Measurements from ENCODE around the gene LRRK1.

LRRK1 gene

DNA sequence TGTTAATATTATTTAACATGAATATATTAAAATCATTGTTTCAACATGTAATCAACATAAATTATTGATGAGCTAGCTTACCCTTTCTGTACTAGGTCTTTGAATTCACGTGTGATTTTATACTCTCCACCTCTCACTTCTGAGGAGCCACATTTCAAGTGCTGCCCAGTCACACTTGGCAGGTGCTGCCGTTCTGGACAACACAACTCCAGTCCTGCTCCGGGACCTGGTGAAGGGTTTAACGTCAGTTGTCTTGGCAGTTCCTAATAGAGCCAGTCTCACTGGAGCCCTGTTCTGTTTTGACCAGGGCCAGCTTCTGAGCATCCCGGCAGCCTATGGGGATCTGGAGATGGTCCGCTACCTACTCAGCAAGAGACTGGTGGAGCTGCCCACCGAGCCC lies 64.1 kb downstream of the LRRK1 start:
- no peak for DNase-seq

DNA sequence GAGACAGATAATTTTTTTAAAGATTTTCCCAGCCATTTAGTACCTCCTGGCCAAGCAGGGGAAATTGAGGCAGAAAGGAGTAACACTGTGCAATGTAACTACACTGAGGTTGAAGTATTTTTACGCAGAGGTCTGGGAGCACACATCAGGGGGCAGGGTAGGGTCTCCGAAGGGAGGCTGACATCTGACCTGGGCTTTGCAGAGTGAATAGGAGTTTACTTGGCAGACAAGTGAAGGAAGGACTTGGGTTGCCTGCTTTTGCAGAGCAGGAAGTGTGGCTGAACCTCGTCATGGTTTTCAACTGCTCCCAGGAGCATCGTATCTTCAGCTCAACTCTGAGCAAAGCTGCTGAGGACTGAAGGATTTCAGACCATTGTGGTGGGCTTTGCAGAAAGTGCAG lies 66.2 kb downstream of the LRRK1 start:
- DNase-seq, result no peak

- no peak for DNase-seq
Observed at GRCh38 chr15:100986158-100986896, 67.2 kb downstream of the LRRK1 start.

GRCh38 chr15:100987143-100987542 lies 68.0 kb downstream of the LRRK1 start:
- DNase-seq, result no peak

DNA sequence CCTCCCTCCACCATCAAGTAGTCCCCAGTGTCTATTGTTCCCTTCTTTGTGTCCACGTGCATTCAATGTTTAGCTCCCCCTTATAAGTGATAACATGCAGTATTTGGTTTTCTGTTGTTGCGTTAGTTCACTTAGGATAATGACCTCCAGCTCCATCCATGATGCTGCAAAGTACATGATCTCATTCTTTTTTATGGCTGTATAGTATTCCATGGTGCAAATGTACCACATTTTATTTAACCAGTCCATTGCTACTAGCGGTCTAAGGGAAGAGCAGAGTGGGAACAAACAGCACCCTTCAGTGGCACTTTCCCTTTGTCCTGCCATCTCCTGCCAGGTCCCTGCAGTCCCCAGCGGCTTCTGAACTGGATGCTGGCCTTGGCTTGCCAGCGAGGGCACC lies 69.1 kb downstream of the LRRK1 start:
- DNase-seq, result no peak

GRCh38 chr15:100988857-100989256 lies 69.7 kb downstream of the LRRK1 start:
- DNase-seq, result no peak

DNA sequence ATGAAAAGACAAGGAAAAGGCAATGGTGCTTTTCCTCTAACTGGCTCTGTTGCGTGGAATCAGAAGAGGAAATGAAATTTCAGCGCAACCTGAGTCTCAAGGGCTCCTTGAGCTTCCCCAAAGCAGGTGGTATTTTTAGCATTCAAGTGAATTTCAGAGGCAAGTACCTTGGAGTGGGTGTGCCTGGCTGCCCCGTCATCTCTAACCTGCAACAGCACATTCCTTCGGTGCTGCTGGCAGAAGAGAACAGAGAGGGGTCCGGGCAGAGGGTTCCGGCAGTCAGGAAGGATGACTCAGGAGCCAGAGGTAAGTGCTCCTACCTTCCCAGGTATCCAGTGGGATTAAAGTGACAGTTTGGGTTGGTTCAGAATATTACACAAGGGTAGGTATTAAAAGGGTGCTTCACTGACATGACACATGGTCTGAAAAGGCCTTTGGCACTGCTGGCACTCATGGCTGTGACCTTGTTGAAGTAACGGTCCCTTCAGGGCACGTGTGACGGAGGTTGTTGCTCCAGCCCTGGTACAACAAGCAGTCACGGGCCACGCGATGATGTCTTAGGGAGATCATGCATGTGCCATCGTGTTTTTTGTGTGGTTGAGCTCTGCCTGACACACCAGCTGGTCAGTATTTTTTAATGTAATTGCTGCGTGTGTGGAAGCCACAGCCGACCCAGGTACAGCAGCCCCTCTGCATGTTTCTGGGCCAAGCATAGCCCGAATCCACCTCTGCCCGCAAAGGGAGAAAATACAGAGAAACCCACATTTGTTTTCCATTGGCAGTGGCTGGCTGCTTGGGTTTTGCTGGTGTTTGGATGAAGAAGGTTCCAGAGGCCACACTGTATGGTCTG lies 75.7 kb downstream of the LRRK1 start:
- DNase-seq, result no peak

GRCh38 chr15:100995471-100996430 lies 76.6 kb downstream of the LRRK1 start:
- DNase-seq, result no peak

DNA sequence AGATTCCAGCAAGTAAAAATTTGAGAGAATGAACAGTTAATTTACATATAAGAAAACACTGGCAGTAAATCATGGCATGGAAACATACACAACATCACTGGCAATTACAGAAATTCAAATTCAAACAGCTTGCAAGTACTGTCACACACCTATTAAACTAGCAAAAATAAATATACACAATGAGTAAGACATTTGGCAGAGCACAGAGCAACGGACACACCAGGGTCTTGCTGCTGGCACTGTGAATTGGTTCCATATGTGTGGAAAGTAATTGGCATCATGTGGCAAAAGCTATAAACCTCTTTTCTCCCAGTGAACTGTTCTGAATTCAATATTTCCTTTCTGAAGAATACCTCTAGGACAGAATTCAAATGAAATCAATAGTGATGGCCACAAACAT lies 78.3 kb downstream of the LRRK1 start:
- no peak for DNase-seq

GRCh38 chr15:100998630-100999029 lies 79.5 kb downstream of the LRRK1 start:
- DNase-seq, result no peak

DNA sequence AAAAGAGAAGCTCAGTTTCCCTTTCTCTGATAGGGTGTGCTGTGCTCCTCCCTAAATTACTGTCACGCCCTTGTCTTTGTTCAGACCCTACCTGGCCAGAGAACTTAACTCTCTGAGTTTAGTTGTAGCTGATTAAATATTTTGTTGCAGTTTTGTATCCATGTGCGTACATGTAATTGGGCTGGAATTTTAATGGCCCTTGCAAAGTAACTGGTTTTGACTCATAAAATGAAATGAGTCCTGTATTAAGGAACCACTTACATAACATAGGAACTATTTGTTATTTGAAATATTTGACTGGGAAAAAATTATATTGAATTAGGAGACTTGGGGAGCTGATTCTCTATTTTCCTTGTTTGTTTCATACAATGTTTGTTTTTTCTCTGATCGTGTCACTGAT lies 80.2 kb downstream of the LRRK1 start:
- DNase-seq, result no peak

DNA sequence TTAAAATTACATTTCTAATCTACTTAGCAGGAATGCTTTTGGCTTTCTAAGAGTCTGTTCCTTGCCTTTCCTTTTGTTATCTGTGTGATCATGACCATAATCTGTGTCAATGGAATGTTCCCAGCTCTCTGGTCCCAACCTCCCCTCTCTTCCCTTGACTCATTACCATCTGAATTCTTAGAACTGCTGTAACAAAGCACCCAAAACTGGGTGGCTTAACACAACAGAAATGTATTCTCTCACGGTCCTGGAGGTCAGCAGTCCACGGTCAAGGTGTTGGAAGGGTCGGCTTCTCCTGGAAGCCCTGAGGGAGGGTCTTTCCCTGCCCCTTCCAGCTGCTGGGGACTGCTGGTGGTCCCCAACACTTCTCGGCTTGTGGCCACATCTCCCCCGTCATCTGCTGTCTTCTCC lies 81.1 kb downstream of the LRRK1 start:
- no peak for DNase-seq

DNA sequence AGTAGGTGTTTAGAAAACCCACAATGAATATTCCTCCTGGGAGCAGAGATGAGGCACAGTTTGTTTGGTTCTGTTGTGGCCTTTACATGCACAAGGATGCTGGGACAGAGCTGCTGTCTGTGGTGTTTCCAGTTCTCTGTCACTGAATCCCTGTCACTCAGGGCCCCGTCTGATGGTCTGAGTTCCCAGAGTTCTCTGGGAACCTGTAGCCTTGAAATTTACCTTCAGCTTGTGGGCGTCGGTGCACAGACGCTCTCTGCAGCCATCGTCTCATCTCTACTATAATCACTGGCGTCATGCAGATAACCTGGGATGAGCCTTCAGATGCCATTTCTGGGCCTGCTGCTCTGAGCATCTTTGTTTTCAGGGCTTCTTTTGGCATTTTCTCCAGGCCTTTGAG lies 81.9 kb downstream of the LRRK1 start:
- no peak for DNase-seq

DNA sequence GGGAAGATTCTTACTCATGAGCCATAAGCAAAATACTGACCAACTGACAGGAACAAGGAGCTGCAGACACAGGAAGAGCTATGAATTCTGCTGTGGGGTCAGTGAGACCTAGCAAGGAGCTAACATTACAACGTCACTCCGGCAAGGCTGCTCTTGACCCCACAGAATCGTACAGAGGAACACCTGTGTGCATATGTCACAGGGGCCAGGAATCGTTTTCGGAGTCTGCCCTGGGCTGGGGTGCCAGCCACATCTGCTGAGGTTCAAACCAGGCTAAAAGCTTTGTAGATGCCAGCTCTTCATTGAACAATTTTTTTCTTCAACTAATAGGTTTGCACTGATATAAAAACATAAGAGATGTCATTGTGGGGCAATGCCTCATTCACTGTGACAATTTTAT lies 82.6 kb downstream of the LRRK1 start:
- no peak for DNase-seq

DNA sequence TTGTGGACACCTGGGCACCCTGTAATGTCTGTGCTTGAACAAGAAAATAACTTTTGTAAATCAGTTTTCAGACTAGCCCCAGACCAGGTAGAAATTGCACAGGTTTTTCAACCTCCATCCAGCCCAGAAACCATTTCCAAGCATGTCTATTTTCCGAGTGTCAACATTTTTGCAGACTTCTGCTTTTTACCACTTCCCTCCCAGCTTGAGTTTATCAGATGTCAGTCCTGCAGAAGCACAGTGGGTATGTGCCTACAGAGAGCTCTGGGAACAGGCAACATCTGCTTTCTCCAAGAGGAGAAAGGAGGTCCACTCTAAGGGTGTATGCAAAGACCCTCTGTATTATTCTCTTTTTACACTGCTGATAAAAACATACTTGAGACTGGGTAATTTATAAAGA lies 83.9 kb downstream of the LRRK1 start:
- DNase-seq, result no peak

GRCh38 chr15:101003706-101004105 lies 84.5 kb downstream of the LRRK1 start:
- DNase-seq, result no peak

DNA sequence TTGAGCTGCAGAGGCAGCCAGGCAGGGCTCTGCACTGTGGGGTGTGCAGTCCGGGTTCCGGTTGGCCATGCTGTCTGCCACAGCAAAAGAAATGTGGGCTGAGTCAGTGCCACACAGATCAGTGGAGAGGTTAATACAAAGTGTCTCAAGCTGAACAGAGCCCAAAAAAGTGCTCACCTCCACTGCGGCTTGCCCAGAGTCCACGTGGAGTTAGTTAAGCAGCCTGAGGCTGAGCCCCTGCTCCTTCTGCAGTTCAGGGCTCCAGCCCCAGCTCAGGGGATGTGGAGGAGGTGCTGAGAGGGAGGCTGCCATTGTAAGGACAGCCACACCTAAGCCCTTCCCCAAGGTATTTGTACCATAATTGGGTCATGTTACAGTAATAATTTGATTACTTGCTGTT lies 85.3 kb downstream of the LRRK1 start:
- DNase-seq, result no peak

GRCh38 chr15:101004986-101005747 lies 86.0 kb downstream of the LRRK1 start:
- no peak for DNase-seq

DNA sequence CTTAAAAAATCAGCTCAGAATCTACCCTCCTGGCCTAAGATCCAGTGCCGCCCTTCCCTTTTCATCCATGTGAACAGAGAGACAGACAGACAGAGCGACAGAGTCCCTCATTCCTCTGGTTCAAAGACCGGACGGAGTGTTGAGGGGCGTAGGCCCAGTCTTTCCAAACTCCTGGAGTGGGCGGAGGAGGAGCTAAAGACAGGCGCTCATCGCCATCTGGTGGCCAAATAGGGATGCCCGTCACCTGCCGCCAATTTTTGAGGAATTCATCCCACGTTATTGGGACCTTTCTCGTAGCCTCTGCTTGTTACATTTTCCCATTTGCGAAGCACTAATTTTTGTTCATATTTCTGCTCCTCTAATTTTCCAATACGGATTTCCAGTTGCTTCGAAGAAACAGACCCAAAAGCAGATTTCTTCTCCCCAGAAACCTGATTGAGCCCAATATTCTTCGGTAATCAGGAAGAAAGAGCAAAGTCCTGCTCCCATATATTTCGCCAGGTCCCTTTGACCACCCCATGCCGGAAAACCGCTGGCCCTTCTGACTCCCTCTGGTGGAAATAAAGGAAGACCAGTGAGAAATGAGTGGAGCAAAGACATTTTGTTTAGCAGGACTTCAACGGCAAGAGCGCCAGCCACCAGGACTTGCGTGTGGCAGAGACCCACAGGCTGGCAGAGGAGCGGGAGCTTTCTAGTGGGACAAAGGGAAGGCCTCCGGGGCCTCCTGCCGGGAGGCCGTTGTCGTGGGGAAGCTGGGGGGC lies 88.0 kb downstream of the LRRK1 start:
- DNase-seq, result peak; percentile 46

DNA sequence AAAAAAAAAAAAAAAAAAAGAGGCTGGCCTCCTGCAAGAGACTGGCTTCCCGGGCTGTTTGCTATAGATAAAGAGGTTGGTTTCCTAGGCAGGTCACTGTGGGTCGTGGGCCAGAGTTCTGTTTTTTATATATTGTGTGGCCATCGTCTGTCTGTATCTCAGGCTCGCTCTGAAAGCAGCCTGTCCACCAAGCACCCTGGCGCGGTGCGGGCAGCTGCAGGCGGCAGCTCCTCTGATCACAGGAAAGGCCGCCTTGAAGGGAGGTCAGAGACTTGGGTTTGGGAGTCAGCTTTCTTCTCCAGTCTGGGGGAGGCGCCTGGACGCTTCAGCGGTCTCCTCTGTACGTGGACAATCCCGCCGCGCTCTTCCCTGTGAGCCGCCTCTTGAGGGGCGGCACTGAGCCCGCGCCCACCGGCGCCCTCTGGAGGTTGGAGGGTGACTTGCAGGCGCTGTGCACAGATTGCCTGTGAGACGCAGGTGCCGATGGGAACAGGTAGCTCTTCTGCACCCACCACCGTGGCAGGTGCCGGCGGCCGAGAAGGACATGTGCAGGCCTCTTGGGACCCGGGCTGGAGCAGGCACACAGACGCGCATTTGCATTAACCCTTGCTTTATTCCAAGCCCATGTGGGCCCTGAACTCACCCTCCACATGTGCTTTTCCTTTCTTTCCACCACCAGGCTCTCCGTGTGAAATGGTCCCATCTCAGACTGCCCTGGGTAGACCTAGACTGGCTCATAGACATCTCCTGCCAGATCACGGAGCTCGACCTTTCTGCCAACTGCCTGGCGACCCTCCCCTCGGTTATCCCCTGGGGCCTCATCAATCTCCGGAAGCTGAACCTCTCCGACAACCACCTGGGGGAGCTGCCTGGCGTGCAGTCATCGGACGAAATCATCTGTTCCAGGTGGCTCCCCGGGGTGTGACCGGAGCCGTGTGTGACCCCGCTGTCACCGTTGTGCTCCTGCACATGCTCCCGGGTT lies 89.3 kb downstream of the LRRK1 start:
- DNase-seq, result peak; percentile 77
